ENCODE data around the gene SLC15A3. TPM values are rescaled to one million over a fixed set of nuclear protein-coding genes. Genes with fewer than 3 reads are reported as not detected.
"Not testable (repeated sequence)": the region's sequence is repeated elsewhere in the genome, so short reads cannot be mapped to it uniquely, and the experiment has no call there.

SLC15A3 gene
- total RNA-seq, 1 experiment from 2014 or later, result 0.43 TPM

- Mint-ChIP-seq H3K27me3 (ENCODE audit: insufficient read depth, unreplicated experiment) (peaks cover 3% of the 10 kb centered on the region), H3K9me3 (ENCODE audit: unreplicated experiment) (no peaks in the 10 kb centered on the region), H3K4me3 (ENCODE audit: unreplicated experiment) (no peak overlapping the region), H3K36me3 (ENCODE audit: insufficient read depth, unreplicated experiment) (peaks cover 7% of the 10 kb centered on the region), H3K4me1 (ENCODE audit: low read depth, unreplicated experiment) (peaks cover 7% of the 10 kb centered on the region), H3K27ac (ENCODE audit: unreplicated experiment) (no peak overlapping the region)
- Histone ChIP-seq H3K9me3 (no peaks in the 10 kb centered on the region), H3K36me3 (ENCODE audit: control insufficient read depth, insufficient read depth, low read length) (no peaks in the 10 kb centered on the region), H3K4me3 (ENCODE audit: low read depth, low read length) (no peak overlapping the region), H3K27me3 (replicated peaks; ENCODE audit: control insufficient read depth, insufficient read depth, low read length) (no peaks in the 10 kb centered on the region), H3K4me1 (peaks cover 13% of the 10 kb centered on the region)
- DNase-seq, result peak in 1 of 2 experiments; percentile 22
- ChIA-PET CTCF (no interaction called here), POLR2A (interaction anchor here (0.5 kb wide), 1 partner anchor 249 kb away, joined by 3 read pairs; no protein-coding TSS in a partner anchor)
- intact Hi-C loops (cut with micrococcal nuclease; ENCODE audit: unreplicated experiment), result no loop called here
- BruUV-seq (replicated peaks), result no TSS peak
- no peak for TF ChIP-seq CTCF (IDR thresholded peaks at IDR 0.05; ENCODE audit: insufficient read depth in 1 of 2, low read depth in 1 of 2, low read length in 1 of 2, severe bottlenecking in 1 of 2, unreplicated experiment in 1 of 2)
Measured at GRCh38 chr11:60912223-60912850, 39.6 kb downstream of the SLC15A3 start.

GRCh38 chr11:60910711-60911380 is 41.1 kb downstream of the SLC15A3 start:
- Histone ChIP-seq H3K4me3 (ENCODE audit: low read depth, low read length) (no peak overlapping the region), H3K9me3 (no peaks in the 10 kb centered on the region), H3K36me3 (ENCODE audit: control insufficient read depth, insufficient read depth, low read length) (no peaks in the 10 kb centered on the region), H3K27me3 (replicated peaks; ENCODE audit: control insufficient read depth, insufficient read depth, low read length) (no peaks in the 10 kb centered on the region), H3K4me1 (peaks cover 11% of the 10 kb centered on the region)
- intact Hi-C loops (cut with micrococcal nuclease; ENCODE audit: unreplicated experiment), result no loop called here
- ChIA-PET CTCF (no interaction called here), POLR2A (no interaction called here)
- Mint-ChIP-seq H3K27ac (ENCODE audit: unreplicated experiment) (no peak overlapping the region), H3K9me3 (ENCODE audit: unreplicated experiment) (no peaks in the 10 kb centered on the region), H3K27me3 (ENCODE audit: insufficient read depth, unreplicated experiment) (peaks cover 3% of the 10 kb centered on the region), H3K4me1 (ENCODE audit: low read depth, unreplicated experiment) (peaks cover 7% of the 10 kb centered on the region), H3K36me3 (ENCODE audit: insufficient read depth, unreplicated experiment) (peaks cover 15% of the 10 kb centered on the region), H3K4me3 (ENCODE audit: unreplicated experiment) (no peak overlapping the region)
- BruUV-seq (replicated peaks), result no TSS peak
- TF ChIP-seq CTCF (IDR thresholded peaks at IDR 0.05; ENCODE audit: insufficient read depth in 1 of 2, low read depth in 1 of 2, low read length in 1 of 2, severe bottlenecking in 1 of 2, unreplicated experiment in 1 of 2), result peak in 1 of 2 experiments; percentile 3
- DNase-seq, result no peak

- TF ChIP-seq CTCF (IDR thresholded peaks at IDR 0.05; ENCODE audit: insufficient read depth in 1 of 2, low read depth in 1 of 2, low read length in 1 of 2, severe bottlenecking in 1 of 2, unreplicated experiment in 1 of 2), result no peak
- no peak for DNase-seq
- no peak overlapping the region for H3K4me3 Mint-ChIP-seq (ENCODE audit: unreplicated experiment)
- H3K27me3 Mint-ChIP-seq (ENCODE audit: insufficient read depth, unreplicated experiment), result peaks cover 3% of the 10 kb centered on the region
- no peak overlapping the region for H3K4me3 ChIP-seq (ENCODE audit: low read depth, low read length)
- no peak overlapping the region for H3K27ac Mint-ChIP-seq (ENCODE audit: unreplicated experiment)
- ChIA-PET CTCF (no interaction called here), POLR2A (no interaction called here)
- no peaks in the 10 kb centered on the region for H3K36me3 ChIP-seq (ENCODE audit: control insufficient read depth, insufficient read depth, low read length)
- peaks cover 20% of the 10 kb centered on the region for H3K36me3 Mint-ChIP-seq (ENCODE audit: insufficient read depth, unreplicated experiment)
- H3K9me3 Mint-ChIP-seq (ENCODE audit: unreplicated experiment), result no peaks in the 10 kb centered on the region
- H3K9me3 ChIP-seq, result no peaks in the 10 kb centered on the region
- intact Hi-C loops (cut with micrococcal nuclease; ENCODE audit: unreplicated experiment), result no loop called here
- H3K4me1 Mint-ChIP-seq (ENCODE audit: low read depth, unreplicated experiment), result peaks cover 1% of the 10 kb centered on the region
- H3K27me3 ChIP-seq (replicated peaks; ENCODE audit: control insufficient read depth, insufficient read depth, low read length), result no peaks in the 10 kb centered on the region
- peaks cover 6% of the 10 kb centered on the region for H3K4me1 ChIP-seq
- no TSS peak for BruUV-seq (replicated peaks)
Measured at GRCh38 chr11:60910281-60910687, 41.7 kb downstream of the SLC15A3 start.

- H3K4me1 Mint-ChIP-seq (ENCODE audit: low read depth, unreplicated experiment); H3K4me3 ChIP-seq (ENCODE audit: low read depth, low read length); CTCF ChIA-PET; H3K36me3 ChIP-seq (ENCODE audit: control insufficient read depth, insufficient read depth, low read length); H3K4me1 ChIP-seq; H3K27me3 ChIP-seq (replicated peaks; ENCODE audit: control insufficient read depth, insufficient read depth, low read length); BruUV-seq (replicated peaks); H3K4me3 Mint-ChIP-seq (ENCODE audit: unreplicated experiment); H3K27me3 Mint-ChIP-seq (ENCODE audit: insufficient read depth, unreplicated experiment); DNase-seq; intact Hi-C loops (cut with micrococcal nuclease; ENCODE audit: unreplicated experiment); H3K9me3 Mint-ChIP-seq (ENCODE audit: unreplicated experiment); H3K9me3 ChIP-seq; POLR2A ChIA-PET; H3K27ac Mint-ChIP-seq (ENCODE audit: unreplicated experiment): not testable (repeated sequence)
- H3K36me3 Mint-ChIP-seq (ENCODE audit: insufficient read depth, unreplicated experiment), result peaks cover 21% of the 10 kb centered on the region
Measured at GRCh38 chr11:60909680-60910280, 42.2 kb downstream of the SLC15A3 start.

Measured in Caco-2 (cell line).